Fibroblast of the conjunctiva (primary cell): ENCODE results near the gene KIAA1755.
"Not testable (repeated sequence)": the region's sequence is repeated elsewhere in the genome, so short reads cannot be mapped to it uniquely, and the experiment has no call there.

ENCODE experiments used
- DNase-seq: peaks from one replicate; pipeline ENCODE4 v3.0.0-alpha.2; 2010; ENCODE audit warnings: low read depth

KIAA1755 gene

GRCh38 chr20:38286586-38287531, 26.3 kb upstream of the KIAA1755 start:
- no peak for DNase-seq

GRCh38 chr20:38284893-38285444, 24.4 kb upstream of the KIAA1755 start:
- DNase-seq, result no peak

GRCh38 chr20:38284066-38284650, 23.6 kb upstream of the KIAA1755 start:
- not testable (repeated sequence) for DNase-seq

GRCh38 chr20:38283236-38283635, 22.7 kb upstream of the KIAA1755 start:
- no peak for DNase-seq

GRCh38 chr20:38281176-38281915, 20.8 kb upstream of the KIAA1755 start:
- not testable (repeated sequence) for DNase-seq

- DNase-seq, result no peak
Observed at GRCh38 chr20:38278763-38279162, 18.2 kb upstream of the KIAA1755 start.

GRCh38 chr20:38278131-38278530, 17.6 kb upstream of the KIAA1755 start:
- no peak for DNase-seq

GRCh38 chr20:38277691-38278090, 17.2 kb upstream of the KIAA1755 start:
- no peak for DNase-seq

- no peak for DNase-seq
Observed at GRCh38 chr20:38277285-38277684, 16.8 kb upstream of the KIAA1755 start.

GRCh38 chr20:38275815-38276550, 15.4 kb upstream of the KIAA1755 start:
- no peak for DNase-seq

GRCh38 chr20:38272961-38273360, 12.4 kb upstream of the KIAA1755 start:
- DNase-seq, result no peak

GRCh38 chr20:38272398-38272797, 11.9 kb upstream of the KIAA1755 start:
- DNase-seq, result no peak

GRCh38 chr20:38271608-38272120, 11.1 kb upstream of the KIAA1755 start:
- no peak for DNase-seq

- peak; percentile 97 for DNase-seq
Observed at GRCh38 chr20:38270869-38271605, 10.5 kb upstream of the KIAA1755 start.

- DNase-seq, result no peak
Observed at GRCh38 chr20:38269715-38270114, 9.2 kb upstream of the KIAA1755 start.

GRCh38 chr20:38269040-38269439, 8.5 kb upstream of the KIAA1755 start:
- no peak for DNase-seq

- no peak for DNase-seq
Observed at GRCh38 chr20:38267901-38268514, 7.5 kb upstream of the KIAA1755 start.

GRCh38 chr20:38267296-38267695, 6.8 kb upstream of the KIAA1755 start:
- no peak for DNase-seq

- no peak for DNase-seq
Observed at GRCh38 chr20:38266426-38266825, 5.9 kb upstream of the KIAA1755 start.

- no peak for DNase-seq
Observed at GRCh38 chr20:38262931-38263330, 2.4 kb upstream of the KIAA1755 start.
